Coronary artery (tissue), 2 donors: ENCODE results near the gene PPP1R14B.

Source experiments
- DNase-seq: peaks from one replicate; pipeline ENCODE4 v3.0.0-alpha.2; 2017; ENCODE audit warnings: low spot score
- H3K27ac ChIP-seq, 2 donors: fragments of 200-600 bp; sonication (generic); one replicate each; pipeline ENCODE4 v1.5.1; 2016 to 2019
- H3K4me3 ChIP-seq: fragments of 200-600 bp; sonication (generic); 2 replicates; pipeline ENCODE4 v1.5.1; 2016; ENCODE audit warnings: mild to moderate bottlenecking, moderate library complexity
- CTCF ChIP-seq: fragments of 200-600 bp; sonication (generic); IDR thresholded peaks from one replicate; pipeline ENCODE4 v1.5.1; 2019; ENCODE audit warnings: antibody characterized with exemption

PPP1R14B gene

GRCh38 chr11:64222651-64223000 lies 24.1 kb downstream of the PPP1R14B start:
- H3K4me3 ChIP-seq = no peak overlapping the region
- DNase-seq = no peak
- no peak for TF ChIP-seq CTCF
- no peak overlapping the region for H3K27ac ChIP-seq

GRCh38 chr11:64220798-64221197 lies 25.9 kb downstream of the PPP1R14B start:
- no peak overlapping the region for H3K27ac ChIP-seq
- no peak for DNase-seq
- no peak for TF ChIP-seq CTCF
- no peak overlapping the region for H3K4me3 ChIP-seq

- no peak overlapping the region for H3K4me3 ChIP-seq
- TF ChIP-seq CTCF = no peak
- no peak for DNase-seq
- no peak overlapping the region for H3K27ac ChIP-seq
Observed at GRCh38 chr11:64220271-64220670, 26.5 kb downstream of the PPP1R14B start.

- no peak for TF ChIP-seq CTCF
- H3K27ac ChIP-seq = no peak overlapping the region
- H3K4me3 ChIP-seq = no peak overlapping the region
- no peak for DNase-seq
Observed at GRCh38 chr11:64219755-64220154, 27.0 kb downstream of the PPP1R14B start.

GRCh38 chr11:64219354-64219684 lies 27.4 kb downstream of the PPP1R14B start:
- no peak overlapping the region for H3K27ac ChIP-seq
- H3K4me3 ChIP-seq = no peak overlapping the region
- TF ChIP-seq CTCF = no peak
- DNase-seq = no peak

GRCh38 chr11:64218628-64219353 lies 28.0 kb downstream of the PPP1R14B start:
- no peak for TF ChIP-seq CTCF
- Histone ChIP-seq H3K4me3 (no peak overlapping the region), H3K27ac (no peak overlapping the region)
- no peak for DNase-seq

- no peak for DNase-seq
- H3K27ac ChIP-seq = no peak overlapping the region
- H3K4me3 ChIP-seq = no peak overlapping the region
- no peak for TF ChIP-seq CTCF
Observed at GRCh38 chr11:64216879-64217278, 29.9 kb downstream of the PPP1R14B start.
